ENCODE results near the gene PTPRG. TPM values are rescaled to one million over a fixed set of nuclear protein-coding genes. Genes with fewer than 3 reads are reported as not detected.

PTPRG gene
- not detected for total RNA-seq

DNA sequence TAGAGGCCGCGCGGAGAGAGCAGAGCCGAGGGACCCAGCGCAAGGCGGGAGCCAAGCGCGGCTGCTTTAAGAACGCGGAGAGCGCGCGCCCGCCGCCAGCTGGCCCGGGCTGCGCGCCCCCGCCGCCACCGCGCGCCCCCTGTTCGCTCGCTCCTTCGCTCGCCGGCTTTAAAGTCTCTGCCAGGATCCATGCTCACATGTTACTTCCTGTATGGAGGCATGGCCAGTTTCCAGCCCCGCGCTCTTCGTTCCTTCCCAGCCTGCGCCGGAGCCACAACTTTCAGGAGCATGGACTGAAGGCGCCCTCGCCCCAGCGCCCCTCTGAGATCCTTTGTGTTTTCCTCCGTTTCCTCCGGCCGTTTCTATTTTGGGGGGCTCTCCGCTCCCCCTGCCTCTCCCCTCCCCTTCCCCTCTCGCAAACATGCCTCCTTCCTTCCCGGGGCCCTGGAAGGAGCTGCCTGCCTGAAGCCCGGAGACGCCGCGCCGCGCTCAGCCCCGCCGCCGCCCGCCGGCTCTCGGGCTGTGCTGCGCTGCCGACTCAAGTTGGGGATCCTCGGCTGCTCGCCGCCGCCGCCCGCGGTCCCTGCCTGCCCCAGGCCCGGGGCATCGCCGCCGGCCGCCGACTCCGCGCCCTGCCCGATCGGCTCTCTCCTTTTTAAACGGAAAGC is at the start of gene PTPRG:
TSS of gene PTPRG (plus strand) at position 198 of the 668 bp plus-strand sequence. CDS start 717 bp downstream, outside the sequence.
- Mint-ChIP-seq H3K9me3 (peaks cover 1% of the 10 kb centered on the region), H3K4me1 (no peaks in the 10 kb centered on the region), H3K4me3 (peak within 1 kb of the TSS; percentile 22), H3K36me3 (ENCODE audit: low read depth) (no peaks in the 10 kb centered on the region), H3K27ac (no peak within 1 kb of the TSS), H3K27me3 (peaks cover 43% of the 10 kb centered on the region)
- no peak for ATAC-seq (replicated peaks)

DNA sequence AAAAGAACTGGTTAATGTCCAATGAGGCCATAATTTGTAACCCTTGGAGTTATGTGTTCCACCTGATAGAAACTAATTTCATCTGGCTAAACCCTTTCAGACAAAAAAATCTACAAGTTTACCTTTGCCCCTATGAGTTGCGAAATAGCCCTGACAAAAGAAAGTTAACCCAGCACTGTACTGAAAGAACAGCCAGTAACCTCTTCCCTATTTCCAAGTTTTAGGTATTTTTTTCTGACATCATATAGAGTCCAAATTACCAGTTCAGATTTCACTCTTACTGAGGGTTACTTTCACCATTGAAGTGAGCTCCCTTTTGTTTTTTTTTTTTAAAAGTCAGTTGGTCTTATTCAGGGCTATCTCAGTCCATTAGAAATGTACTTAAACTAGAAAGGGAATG is 42.8 kb upstream of the PTPRG start:
- peak; percentile 17 for ATAC-seq (replicated peaks)
- no peaks in the 10 kb centered on the region for H3K36me3 Mint-ChIP-seq (ENCODE audit: low read depth)
- H3K4me3 Mint-ChIP-seq: no peak overlapping the region
- H3K9me3 Mint-ChIP-seq: no peaks in the 10 kb centered on the region
- H3K27ac Mint-ChIP-seq: no peak overlapping the region
- no peaks in the 10 kb centered on the region for H3K4me1 Mint-ChIP-seq
- H3K27me3 Mint-ChIP-seq: peaks cover 8% of the 10 kb centered on the region

- H3K27ac Mint-ChIP-seq: no peak overlapping the region
- H3K4me1 Mint-ChIP-seq: no peaks in the 10 kb centered on the region
- no peak overlapping the region for H3K4me3 Mint-ChIP-seq
- H3K36me3 Mint-ChIP-seq (ENCODE audit: low read depth): no peaks in the 10 kb centered on the region
- H3K27me3 Mint-ChIP-seq: peaks cover 5% of the 10 kb centered on the region
- ATAC-seq (replicated peaks): peak; percentile 96
- H3K9me3 Mint-ChIP-seq: no peaks in the 10 kb centered on the region
Measured at GRCh38 chr3:61520966-61521628, 40.3 kb upstream of the PTPRG start.

DNA sequence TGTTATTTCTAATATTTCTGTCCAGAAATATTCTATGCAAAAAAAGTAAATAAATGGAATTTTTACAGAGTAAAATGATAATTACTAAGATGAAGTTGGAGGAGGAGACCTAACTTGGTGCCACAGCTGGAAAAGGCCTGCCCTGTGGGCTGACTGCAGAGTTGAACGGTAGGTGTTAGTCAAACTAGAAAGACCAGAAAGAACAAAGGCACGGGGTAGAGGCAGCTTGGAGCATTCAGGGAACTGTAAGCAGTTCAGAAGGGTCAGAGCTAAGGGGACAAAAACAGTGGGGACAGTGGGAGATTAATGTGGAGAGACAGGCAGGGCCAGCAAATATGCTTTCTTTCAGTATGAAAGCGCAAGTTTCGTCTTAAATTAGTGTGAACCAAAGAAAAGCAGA is 39.3 kb upstream of the PTPRG start:
- Mint-ChIP-seq H3K4me3 (no peak overlapping the region), H3K36me3 (ENCODE audit: low read depth) (no peaks in the 10 kb centered on the region), H3K27me3 (peaks cover 5% of the 10 kb centered on the region), H3K4me1 (no peaks in the 10 kb centered on the region), H3K27ac (no peak overlapping the region), H3K9me3 (peaks cover 2% of the 10 kb centered on the region)
- no peak for ATAC-seq (replicated peaks)

GRCh38 chr3:61522626-61523025 is 38.7 kb upstream of the PTPRG start:
- Mint-ChIP-seq H3K9me3 (peaks cover 3% of the 10 kb centered on the region), H3K36me3 (ENCODE audit: low read depth) (no peaks in the 10 kb centered on the region), H3K4me3 (no peak overlapping the region), H3K4me1 (no peaks in the 10 kb centered on the region), H3K27ac (no peak overlapping the region), H3K27me3 (peaks cover 5% of the 10 kb centered on the region)
- ATAC-seq (replicated peaks): no peak

- Mint-ChIP-seq H3K4me3 (no peak overlapping the region), H3K27me3 (no peaks in the 10 kb centered on the region), H3K9me3 (peaks cover 3% of the 10 kb centered on the region), H3K36me3 (ENCODE audit: low read depth) (no peaks in the 10 kb centered on the region), H3K27ac (no peak overlapping the region), H3K4me1 (no peaks in the 10 kb centered on the region)
- ATAC-seq (replicated peaks): no peak
Measured at GRCh38 chr3:61524933-61525332, 36.4 kb upstream of the PTPRG start.

- no peaks in the 10 kb centered on the region for H3K27me3 Mint-ChIP-seq
- H3K4me1 Mint-ChIP-seq: no peaks in the 10 kb centered on the region
- no peak overlapping the region for H3K4me3 Mint-ChIP-seq
- H3K27ac Mint-ChIP-seq: no peak overlapping the region
- no peaks in the 10 kb centered on the region for H3K36me3 Mint-ChIP-seq (ENCODE audit: low read depth)
- H3K9me3 Mint-ChIP-seq: peaks cover 3% of the 10 kb centered on the region
- ATAC-seq (replicated peaks): no peak
Measured at GRCh38 chr3:61526308-61526707, 35.1 kb upstream of the PTPRG start.

- H3K27ac Mint-ChIP-seq: no peak overlapping the region
- peaks cover 3% of the 10 kb centered on the region for H3K9me3 Mint-ChIP-seq
- ATAC-seq (replicated peaks): no peak
- H3K4me1 Mint-ChIP-seq: no peaks in the 10 kb centered on the region
- no peak overlapping the region for H3K4me3 Mint-ChIP-seq
- no peaks in the 10 kb centered on the region for H3K36me3 Mint-ChIP-seq (ENCODE audit: low read depth)
- no peaks in the 10 kb centered on the region for H3K27me3 Mint-ChIP-seq
Measured at GRCh38 chr3:61527011-61527410, 34.4 kb upstream of the PTPRG start.

GRCh38 chr3:61530355-61530754 is 31.0 kb upstream of the PTPRG start:
- ATAC-seq (replicated peaks): no peak
- Mint-ChIP-seq H3K27me3 (no peaks in the 10 kb centered on the region), H3K27ac (no peak overlapping the region), H3K36me3 (ENCODE audit: low read depth) (no peaks in the 10 kb centered on the region), H3K4me1 (no peaks in the 10 kb centered on the region), H3K9me3 (peaks cover 3% of the 10 kb centered on the region), H3K4me3 (no peak overlapping the region)

- no peak for ATAC-seq (replicated peaks)
- H3K4me1 Mint-ChIP-seq: no peaks in the 10 kb centered on the region
- H3K27me3 Mint-ChIP-seq: no peaks in the 10 kb centered on the region
Measured at GRCh38 chr3:61531528-61531927, 29.8 kb upstream of the PTPRG start.

DNA sequence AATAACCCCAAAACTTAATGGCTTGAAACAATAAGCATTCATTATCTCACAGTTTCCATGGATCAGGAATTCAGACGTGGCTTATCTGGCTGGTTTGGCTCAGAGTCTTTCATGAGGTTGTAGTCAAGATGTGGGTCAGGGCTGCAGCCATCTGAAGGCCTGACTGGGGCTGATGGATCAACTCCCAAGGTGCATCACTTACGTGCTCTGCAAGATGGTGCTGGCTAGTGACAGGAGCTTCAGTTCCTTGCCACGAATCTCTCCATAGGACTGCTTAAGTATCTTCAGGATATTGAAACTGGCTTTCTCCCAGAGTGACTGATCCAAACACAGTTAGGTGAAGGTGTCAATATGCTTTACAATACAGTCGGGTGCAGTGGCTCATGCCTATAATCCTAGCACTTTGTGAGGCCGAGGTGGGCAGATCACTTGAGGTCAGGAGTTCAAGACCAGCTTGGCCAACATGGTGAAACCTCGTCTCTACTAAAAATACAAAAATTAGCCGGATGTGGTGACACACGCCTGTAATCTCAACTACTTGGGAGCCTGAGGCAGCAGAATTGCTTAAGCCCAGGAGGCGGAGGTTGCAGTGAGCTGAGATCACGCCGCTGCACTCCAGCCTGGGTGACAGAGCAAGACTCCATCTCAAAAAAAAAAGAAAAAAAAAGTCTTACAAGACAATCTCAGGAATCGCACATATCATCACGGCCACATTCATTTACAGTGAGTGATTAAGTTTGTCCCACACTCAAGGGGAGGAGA is 28.5 kb upstream of the PTPRG start:
- H3K4me1 Mint-ChIP-seq: no peaks in the 10 kb centered on the region
- no peak for ATAC-seq (replicated peaks)
- no peaks in the 10 kb centered on the region for H3K36me3 Mint-ChIP-seq (ENCODE audit: low read depth)
- H3K27me3 Mint-ChIP-seq: no peaks in the 10 kb centered on the region
- H3K4me3 Mint-ChIP-seq: no peak overlapping the region
- no peaks in the 10 kb centered on the region for H3K9me3 Mint-ChIP-seq
- H3K27ac Mint-ChIP-seq: no peak overlapping the region

More at GRCh38 chr3:61531528-61531927, 29.8 kb upstream of the PTPRG start:
- no peak overlapping the region for H3K4me3 Mint-ChIP-seq
- no peak overlapping the region for H3K27ac Mint-ChIP-seq
- H3K9me3 Mint-ChIP-seq: peaks cover 3% of the 10 kb centered on the region
- H3K36me3 Mint-ChIP-seq (ENCODE audit: low read depth): no peaks in the 10 kb centered on the region

DNA sequence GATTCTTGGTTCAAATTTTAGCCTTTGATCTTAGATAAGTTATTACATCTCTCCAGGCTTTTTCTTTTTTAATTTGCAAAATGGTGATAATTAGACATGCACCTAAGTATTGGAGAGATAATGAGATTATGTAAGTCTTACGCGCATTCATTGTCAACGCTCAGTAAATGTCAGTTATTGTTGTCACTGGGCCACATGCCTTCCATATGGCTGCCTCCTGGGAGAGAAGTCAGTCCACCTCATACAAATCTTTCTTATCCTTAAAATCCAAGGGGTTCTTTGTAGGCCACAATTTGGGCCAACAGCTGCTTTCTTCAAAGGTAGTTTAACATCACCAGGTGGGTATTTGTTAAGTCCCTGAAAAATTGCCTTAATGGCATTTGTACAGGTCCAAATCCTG is 25.5 kb upstream of the PTPRG start:
- Mint-ChIP-seq H3K9me3 (peaks cover 4% of the 10 kb centered on the region), H3K27me3 (peaks cover 4% of the 10 kb centered on the region), H3K4me1 (no peaks in the 10 kb centered on the region), H3K36me3 (ENCODE audit: low read depth) (no peaks in the 10 kb centered on the region), H3K4me3 (no peak overlapping the region), H3K27ac (no peak overlapping the region)
- ATAC-seq (replicated peaks): no peak

DNA sequence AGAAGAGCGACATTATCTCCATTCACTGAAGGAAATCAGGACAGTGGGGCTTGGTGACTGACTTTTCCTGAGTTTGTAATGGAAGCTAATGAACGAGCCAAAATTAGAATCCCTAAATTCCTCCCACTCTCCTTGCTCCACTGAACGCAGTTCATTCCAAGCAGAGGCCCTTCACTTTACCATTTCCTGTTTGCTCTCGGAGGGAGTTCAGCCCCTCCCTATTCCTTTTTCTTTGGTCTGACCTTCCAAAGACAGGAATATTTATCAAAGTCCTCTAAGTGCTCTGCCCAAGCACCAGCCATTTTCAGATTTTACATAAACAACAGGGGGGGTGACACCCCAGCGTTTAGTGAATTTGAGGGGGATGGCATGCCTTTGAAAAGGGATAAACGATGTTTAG is 24.0 kb upstream of the PTPRG start:
- H3K27ac Mint-ChIP-seq: no peak overlapping the region
- H3K4me1 Mint-ChIP-seq: no peaks in the 10 kb centered on the region
- peaks cover 4% of the 10 kb centered on the region for H3K9me3 Mint-ChIP-seq
- no peak for ATAC-seq (replicated peaks)
- H3K4me3 Mint-ChIP-seq: no peak overlapping the region
- no peaks in the 10 kb centered on the region for H3K36me3 Mint-ChIP-seq (ENCODE audit: low read depth)
- H3K27me3 Mint-ChIP-seq: peaks cover 4% of the 10 kb centered on the region

- Mint-ChIP-seq H3K27me3 (peaks cover 4% of the 10 kb centered on the region), H3K36me3 (ENCODE audit: low read depth) (no peaks in the 10 kb centered on the region), H3K27ac (no peak overlapping the region), H3K4me1 (no peaks in the 10 kb centered on the region), H3K4me3 (no peak overlapping the region), H3K9me3 (peaks cover 8% of the 10 kb centered on the region)
- ATAC-seq (replicated peaks): no peak
Measured at GRCh38 chr3:61538486-61538885, 22.9 kb upstream of the PTPRG start.

DNA sequence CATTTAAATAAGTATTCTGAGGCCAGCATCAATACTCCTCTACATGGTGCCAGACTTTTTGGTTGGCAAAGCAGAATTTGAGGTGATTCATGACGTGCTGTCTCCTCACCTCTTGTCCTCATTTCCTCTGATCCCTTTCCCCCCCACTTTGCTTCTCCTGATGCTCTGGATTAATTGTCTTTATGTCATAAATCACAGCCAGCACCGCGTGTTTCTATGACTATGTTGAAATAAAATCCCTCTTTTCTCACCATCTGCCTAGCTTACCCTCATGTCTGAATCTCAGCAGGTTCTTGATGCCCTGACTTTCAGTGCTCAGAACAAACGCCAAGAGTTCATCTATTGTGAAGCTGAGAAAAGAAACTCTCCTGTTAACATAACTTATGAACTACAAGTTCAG is 19.7 kb upstream of the PTPRG start:
- H3K9me3 Mint-ChIP-seq: peaks cover 8% of the 10 kb centered on the region
- H3K36me3 Mint-ChIP-seq (ENCODE audit: low read depth): no peaks in the 10 kb centered on the region

More for the DNA sequence above, 19.7 kb upstream of the PTPRG start:
- Mint-ChIP-seq H3K27ac (no peak overlapping the region), H3K4me3 (no peak overlapping the region), H3K4me1 (no peaks in the 10 kb centered on the region), H3K27me3 (peaks cover 4% of the 10 kb centered on the region)
- no peak for ATAC-seq (replicated peaks)
